Measurements from ENCODE around the gene HIF1AN. TPM values are rescaled to one million over a fixed set of nuclear protein-coding genes. Genes with fewer than 3 reads are reported as not detected.
"Not testable (repeated sequence)": the region's sequence is repeated elsewhere in the genome, so short reads cannot be mapped to it uniquely, and the experiment has no call there.

Gene HIF1AN
- total RNA-seq, 2 experiments from 2014 or later = 54.9 to 59.3 TPM

GRCh38 chr10:100571084-100571856 is 35.5 kb downstream of the HIF1AN start:
- CTCF ChIA-PET = interaction anchor here (0.5 to 0.9 kb wide), 3 partner anchors 9 to 792 kb away, joined by 3 read pairs; no protein-coding TSS in a partner anchor
- Mint-ChIP-seq H3K4me3 (no peak overlapping the region), H3K27me3 (peaks cover 8% of the 10 kb centered on the region), H3K27ac (no peak overlapping the region), H3K9me3 (no peaks in the 10 kb centered on the region), H3K36me3 (ENCODE audit: low read depth) (no peaks in the 10 kb centered on the region), H3K4me1 (no peaks in the 10 kb centered on the region)
- POLR2A ChIA-PET = interaction anchor here (0.6 kb wide), 1 partner anchor 15 kb away, joined by 4 read pairs; no protein-coding TSS in a partner anchor
- DNase-seq = no peak

- H3K27me3 Mint-ChIP-seq = peaks cover 14% of the 10 kb centered on the region
- H3K27ac Mint-ChIP-seq; POLR2A ChIA-PET; H3K9me3 Mint-ChIP-seq; H3K36me3 Mint-ChIP-seq (ENCODE audit: low read depth); H3K4me3 Mint-ChIP-seq; H3K4me1 Mint-ChIP-seq; DNase-seq: not testable (repeated sequence)
- CTCF ChIA-PET = interaction anchor here (1.3 kb wide), 1 partner anchor 12 kb away, joined by 6 read pairs; no protein-coding TSS in a partner anchor
Observed at GRCh38 chr10:100575146-100575545, 39.4 kb downstream of the HIF1AN start.

- Mint-ChIP-seq H3K4me1 (no peaks in the 10 kb centered on the region), H3K36me3 (ENCODE audit: low read depth) (no peaks in the 10 kb centered on the region), H3K27me3 (peaks cover 14% of the 10 kb centered on the region), H3K4me3 (no peak overlapping the region), H3K27ac (no peak overlapping the region), H3K9me3 (no peaks in the 10 kb centered on the region)
- ChIA-PET POLR2A (no interaction called here), CTCF (no interaction called here)
- DNase-seq = no peak
Observed at GRCh38 chr10:100575585-100576281, 40.0 kb downstream of the HIF1AN start.

- peaks cover 16% of the 10 kb centered on the region for H3K27me3 Mint-ChIP-seq
- CTCF ChIA-PET = interaction anchor here (1.6 kb wide), 1 partner anchor 23 kb away, joined by 4 read pairs; no protein-coding TSS in a partner anchor
Observed at GRCh38 chr10:100576282-100576635, 40.5 kb downstream of the HIF1AN start.

GRCh38 chr10:100579261-100580090 is 43.7 kb downstream of the HIF1AN start:
- no peaks in the 10 kb centered on the region for H3K4me1 Mint-ChIP-seq
- no peaks in the 10 kb centered on the region for H3K36me3 Mint-ChIP-seq (ENCODE audit: low read depth)
- ChIA-PET POLR2A (no interaction called here), CTCF (interaction anchor here (1.1 to 1.2 kb wide), 2 partner anchors 16 to 22 kb away, joined by 3 to 4 read pairs; no protein-coding TSS in a partner anchor)
- no peaks in the 10 kb centered on the region for H3K9me3 Mint-ChIP-seq
- peaks cover 22% of the 10 kb centered on the region for H3K27me3 Mint-ChIP-seq
- no peak overlapping the region for H3K4me3 Mint-ChIP-seq
- H3K27ac Mint-ChIP-seq = no peak overlapping the region
- DNase-seq = no peak

More at GRCh38 chr10:100576282-100576635, 40.5 kb downstream of the HIF1AN start:
- POLR2A ChIA-PET = no interaction called here
- Mint-ChIP-seq H3K4me3 (no peak overlapping the region), H3K36me3 (ENCODE audit: low read depth) (no peaks in the 10 kb centered on the region), H3K4me1 (no peaks in the 10 kb centered on the region), H3K9me3 (no peaks in the 10 kb centered on the region), H3K27ac (no peak overlapping the region)
- DNase-seq = no peak

- Mint-ChIP-seq H3K27me3 (peaks cover 73% of the 10 kb centered on the region), H3K36me3 (ENCODE audit: low read depth) (no peaks in the 10 kb centered on the region), H3K4me1 (no peaks in the 10 kb centered on the region), H3K9me3 (no peaks in the 10 kb centered on the region), H3K27ac (no peak overlapping the region), H3K4me3 (no peak overlapping the region)
- DNase-seq = no peak
- ChIA-PET CTCF (no interaction called here), POLR2A (no interaction called here)
Observed at GRCh38 chr10:100586959-100587358, 51.2 kb downstream of the HIF1AN start.

GRCh38 chr10:100598166-100598565 is 62.4 kb downstream of the HIF1AN start:
- Mint-ChIP-seq H3K27ac (no peak overlapping the region), H3K4me1 (no peaks in the 10 kb centered on the region), H3K27me3 (peaks cover 25% of the 10 kb centered on the region), H3K9me3 (no peaks in the 10 kb centered on the region), H3K36me3 (ENCODE audit: low read depth) (no peaks in the 10 kb centered on the region), H3K4me3 (no peak overlapping the region)
- CTCF ChIA-PET = no interaction called here
- POLR2A ChIA-PET = interaction anchor here (0.7 kb wide), 1 partner anchor 150 kb away, joined by 3 read pairs; no protein-coding TSS in a partner anchor
- DNase-seq = no peak

GRCh38 chr10:100600218-100600617 is 64.5 kb downstream of the HIF1AN start:
- H3K27me3 Mint-ChIP-seq = peaks cover 25% of the 10 kb centered on the region
- no peak for DNase-seq
- CTCF ChIA-PET = interaction anchor here (1.4 kb wide), 1 partner anchor 9 kb away, joined by 4 read pairs; no protein-coding TSS in a partner anchor
- H3K4me3 Mint-ChIP-seq = no peak overlapping the region
- POLR2A ChIA-PET = no interaction called here
- H3K4me1 Mint-ChIP-seq = no peaks in the 10 kb centered on the region
- H3K27ac Mint-ChIP-seq = no peak overlapping the region
- H3K36me3 Mint-ChIP-seq (ENCODE audit: low read depth) = no peaks in the 10 kb centered on the region
- no peaks in the 10 kb centered on the region for H3K9me3 Mint-ChIP-seq

- H3K9me3 Mint-ChIP-seq = no peaks in the 10 kb centered on the region
- H3K4me1 Mint-ChIP-seq = no peaks in the 10 kb centered on the region
- ChIA-PET CTCF (no interaction called here), POLR2A (no interaction called here)
- H3K27ac Mint-ChIP-seq = no peak overlapping the region
- H3K27me3 Mint-ChIP-seq = peaks cover 50% of the 10 kb centered on the region
- H3K36me3 Mint-ChIP-seq (ENCODE audit: low read depth) = no peaks in the 10 kb centered on the region
- no peak overlapping the region for H3K4me3 Mint-ChIP-seq
- no peak for DNase-seq
Observed at GRCh38 chr10:100607439-100607838, 71.7 kb downstream of the HIF1AN start.

Other genes starting within 250 kb of the HIF1AN start
- 10 to 100 TPM; 42.1 to 46.9 TPM for gene BLOC1S2, start 249.3 kb upstream of the HIF1AN start, total RNA-seq
- not detected for gene PKD2L1, start 205.7 kb upstream of the HIF1AN start, total RNA-seq
- 100 to 1,000 TPM; 117 to 129 TPM for gene SCD, start 188.7 kb upstream of the HIF1AN start, total RNA-seq
- under 1 TPM; 0.10 to 0.40 TPM for gene WNT8B, start 72.9 kb upstream of the HIF1AN start, total RNA-seq
- 100 to 1,000 TPM; 202 to 208 TPM for gene SEC31B, start 16.1 kb upstream of the HIF1AN start, total RNA-seq
- gene NDUFB8, start 6.1 kb upstream of the HIF1AN start, total RNA-seq = 100 to 1,000 TPM; 241 to 267 TPM
- not detected for gene PAX2, start 209.6 kb downstream of the HIF1AN start, total RNA-seq

Data from activated CD4-positive, alpha-beta T cell treated with anti-CD3 and anti-CD28 coated beads, Interleukin-2, amount 10 ng/mL, durations not matched to agents 7 days and 5 days (primary cell).